Measurements from ENCODE around the gene IFITM1. TPM values are rescaled to one million over a fixed set of nuclear protein-coding genes. Genes with fewer than 3 reads are reported as not detected.

IFITM1 gene
- polyA plus RNA-seq, 1 donor, result 137 TPM

DNA sequence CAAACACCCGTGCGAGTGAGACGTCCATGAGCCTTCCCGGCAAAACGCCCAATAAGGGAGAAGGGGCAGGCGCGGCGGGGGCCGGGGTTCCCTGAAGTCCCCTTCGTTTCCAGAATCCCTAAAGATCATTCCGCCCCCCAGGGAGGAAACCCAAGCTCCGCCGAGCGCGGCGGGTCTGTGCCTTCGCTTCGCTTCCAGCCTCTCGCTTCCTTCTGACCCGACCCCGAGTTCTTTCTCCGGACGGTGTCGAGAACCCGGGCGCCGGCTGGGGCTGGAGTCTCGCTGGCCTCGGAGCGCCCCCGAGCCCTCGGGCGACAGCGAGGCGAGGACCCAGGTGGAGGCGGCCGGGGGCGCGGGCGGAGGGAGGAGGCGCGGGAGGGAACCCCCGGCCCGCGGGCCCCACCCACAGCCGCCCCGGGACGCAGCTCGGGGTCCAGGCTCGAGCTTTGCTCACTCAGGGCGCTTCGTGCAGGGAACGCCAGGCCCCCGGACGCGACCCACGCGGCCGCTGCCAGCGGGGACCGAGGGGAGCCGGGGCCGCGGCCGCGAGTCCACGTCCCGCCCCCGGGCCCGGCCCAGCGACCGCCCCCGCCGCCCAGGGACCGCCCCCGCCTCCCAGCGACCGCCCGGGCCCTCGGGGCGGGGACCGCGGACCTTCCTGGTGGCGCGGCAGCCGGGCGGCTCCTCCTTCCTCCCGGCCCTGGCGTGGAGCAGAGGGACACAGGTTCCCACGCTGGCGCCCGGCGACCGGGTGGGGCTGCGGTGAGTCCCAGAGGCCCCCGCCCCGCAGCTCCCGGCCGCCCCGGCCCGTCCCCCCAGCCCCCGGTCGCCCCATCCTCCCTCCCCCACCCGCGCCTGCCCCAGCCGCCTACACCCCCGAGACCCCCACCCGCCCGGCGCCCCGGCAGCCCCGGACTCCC lies 25.1 kb upstream of the IFITM1 start, which contains the start of gene PGGHG:
PGGHG (plus strand) TSS at position 649 of the 920 bp plus-strand sequence. CDS start 691 bp downstream, outside the sequence.
- H3K36me3 ChIP-seq (ENCODE audit: control insufficient read depth, insufficient read depth, low read length), result peaks cover 39% of the 10 kb centered on the region
- peaks cover 5% of the 10 kb centered on the region for H3K9me3 ChIP-seq (ENCODE audit: control insufficient read depth, low read depth, low read length)
- peak in 1 of 2 donors; percentile 78 for DNase-seq
- peaks cover 6% of the 10 kb centered on the region for H3K27me3 ChIP-seq (ENCODE audit: control insufficient read depth, insufficient read depth, low read length)
- H3K27ac ChIP-seq (ENCODE audit: low read length), result peak within 1 kb of the TSS; percentile 85
- no CpG with 5 or more reads among the region's 112 CpGs for WGBS (ENCODE audit: insufficient coverage, low lambda C conversion rate)
- peaks cover 19% of the 10 kb centered on the region for H3K4me1 ChIP-seq (ENCODE audit: control insufficient read depth, insufficient read depth, low read length)
- H3K4me3 ChIP-seq (ENCODE audit: low read length), result peak within 1 kb of the TSS; percentile 57

DNA sequence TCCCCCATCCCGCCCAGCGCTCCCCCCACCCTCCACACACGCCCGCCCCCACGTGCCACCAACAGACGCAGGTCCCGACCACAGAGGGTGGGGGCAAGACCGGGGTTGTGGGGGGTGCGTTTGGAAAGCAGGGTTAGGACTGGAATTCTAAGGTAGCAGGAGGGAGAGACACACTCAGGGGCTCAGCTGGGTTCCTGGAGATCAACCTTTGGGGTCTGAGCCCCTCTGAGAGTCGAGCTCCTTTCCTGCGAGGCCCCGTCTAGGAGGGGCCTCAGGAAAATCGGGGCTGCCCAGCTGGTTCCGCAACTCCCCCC lies 24.5 kb upstream of the IFITM1 start:
- peak overlapping the region; percentile 44 for H3K4me3 ChIP-seq (ENCODE audit: low read length)
- H3K36me3 ChIP-seq (ENCODE audit: control insufficient read depth, insufficient read depth, low read length), result peaks cover 39% of the 10 kb centered on the region
- DNase-seq, result no peak
- H3K9me3 ChIP-seq (ENCODE audit: control insufficient read depth, low read depth, low read length), result peaks cover 2% of the 10 kb centered on the region
- H3K27me3 ChIP-seq (ENCODE audit: control insufficient read depth, insufficient read depth, low read length), result peaks cover 6% of the 10 kb centered on the region
- H3K4me1 ChIP-seq (ENCODE audit: control insufficient read depth, insufficient read depth, low read length), result peaks cover 19% of the 10 kb centered on the region
- H3K27ac ChIP-seq (ENCODE audit: low read length), result peak overlapping the region; percentile 41
- WGBS (ENCODE audit: insufficient coverage, low lambda C conversion rate), result no CpG with 5 or more reads among the region's 14 CpGs

DNA sequence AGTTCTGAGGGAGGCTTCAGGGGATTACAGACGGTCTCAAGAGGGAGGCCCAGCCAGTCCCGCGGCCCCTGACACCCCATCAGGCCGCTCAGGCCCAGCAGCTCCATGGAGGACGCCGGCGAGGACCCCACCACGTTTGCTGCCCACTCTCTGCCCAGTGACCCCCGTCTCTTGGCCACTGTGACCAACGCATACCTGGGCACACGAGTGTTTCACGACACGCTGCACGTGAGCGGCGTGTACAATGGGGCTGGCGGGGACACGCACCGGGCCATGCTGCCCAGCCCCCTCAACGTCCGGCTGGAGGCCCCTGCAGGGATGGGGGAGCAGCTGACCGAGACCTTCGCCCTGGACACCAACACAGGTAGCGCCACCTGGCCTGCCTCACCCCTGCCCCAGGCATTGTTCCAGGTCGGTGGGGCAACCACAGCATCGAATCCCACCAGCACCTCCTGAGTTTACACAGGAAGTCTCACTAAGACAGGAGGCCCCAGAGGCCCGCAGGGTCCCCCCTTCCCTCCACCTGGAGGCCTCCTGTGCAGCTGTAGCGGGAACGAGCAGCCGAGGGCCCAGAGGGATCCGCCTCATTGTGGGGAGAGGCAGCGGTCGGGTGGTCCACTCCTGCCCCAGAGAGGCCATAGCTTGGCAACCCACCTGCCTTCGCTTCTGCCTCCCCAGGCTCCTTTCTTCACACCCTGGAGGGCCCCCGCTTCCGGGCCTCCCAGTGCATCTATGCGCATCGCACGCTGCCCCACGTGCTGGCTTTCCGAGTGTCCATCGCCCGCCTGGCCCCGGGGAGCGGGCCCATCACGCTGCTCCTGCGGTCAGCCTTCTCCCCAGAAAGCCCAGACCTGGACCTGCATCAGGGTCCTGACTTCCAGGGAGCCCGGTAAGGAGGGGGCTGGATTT lies 23.9 kb upstream of the IFITM1 start:
- Histone ChIP-seq H3K27me3 (ENCODE audit: control insufficient read depth, insufficient read depth, low read length) (peaks cover 6% of the 10 kb centered on the region), H3K27ac (ENCODE audit: low read length) (peak overlapping the region; percentile 41), H3K9me3 (ENCODE audit: control insufficient read depth, low read depth, low read length) (no peaks in the 10 kb centered on the region), H3K4me1 (ENCODE audit: control insufficient read depth, insufficient read depth, low read length) (peaks cover 19% of the 10 kb centered on the region), H3K4me3 (ENCODE audit: low read length) (peak overlapping the region; percentile 44), H3K36me3 (ENCODE audit: control insufficient read depth, insufficient read depth, low read length) (peaks cover 43% of the 10 kb centered on the region)
- WGBS (ENCODE audit: insufficient coverage, low lambda C conversion rate), result no CpG with 5 or more reads among the region's 48 CpGs
- DNase-seq, result peak in 1 of 2 donors; percentile 34

DNA sequence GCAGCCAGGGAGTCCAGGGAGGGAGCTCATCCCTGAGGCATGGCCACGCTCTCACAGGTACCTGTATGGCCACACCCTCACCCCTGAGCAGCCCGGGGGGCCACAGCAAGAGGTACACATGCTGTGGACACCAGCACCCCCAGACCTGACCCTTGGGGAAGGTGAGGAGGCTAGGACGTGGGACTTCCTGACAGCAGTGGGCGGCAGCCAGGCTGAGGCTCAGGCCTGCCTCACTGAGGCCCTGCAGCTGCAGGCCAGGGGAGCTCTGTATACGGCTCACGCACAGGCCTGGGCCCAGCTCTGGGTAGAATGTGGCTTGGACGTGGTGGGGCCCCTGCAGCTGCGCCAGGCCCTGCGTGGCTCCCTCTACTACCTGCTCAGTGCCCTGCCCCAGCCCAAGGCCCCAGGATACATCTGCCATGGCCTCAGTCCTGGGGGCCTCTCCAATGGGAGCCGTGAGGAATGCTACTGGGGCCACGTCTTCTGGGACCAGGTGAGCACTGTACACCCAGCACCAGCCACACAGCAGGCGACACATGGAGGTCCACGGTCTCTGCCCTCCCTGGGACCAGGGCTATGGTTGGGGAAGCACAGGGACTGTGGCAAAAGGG lies 23.1 kb upstream of the IFITM1 start:
- peaks cover 6% of the 10 kb centered on the region for H3K27me3 ChIP-seq (ENCODE audit: control insufficient read depth, insufficient read depth, low read length)
- no peaks in the 10 kb centered on the region for H3K9me3 ChIP-seq (ENCODE audit: control insufficient read depth, low read depth, low read length)
- no CpG with 5 or more reads among the region's 13 CpGs for WGBS (ENCODE audit: insufficient coverage, low lambda C conversion rate)
- no peak for DNase-seq
- H3K4me1 ChIP-seq (ENCODE audit: control insufficient read depth, insufficient read depth, low read length), result peaks cover 16% of the 10 kb centered on the region
- H3K27ac ChIP-seq (ENCODE audit: low read length), result no peak overlapping the region
- peaks cover 44% of the 10 kb centered on the region for H3K36me3 ChIP-seq (ENCODE audit: control insufficient read depth, insufficient read depth, low read length)
- H3K4me3 ChIP-seq (ENCODE audit: low read length), result no peak overlapping the region

DNA sequence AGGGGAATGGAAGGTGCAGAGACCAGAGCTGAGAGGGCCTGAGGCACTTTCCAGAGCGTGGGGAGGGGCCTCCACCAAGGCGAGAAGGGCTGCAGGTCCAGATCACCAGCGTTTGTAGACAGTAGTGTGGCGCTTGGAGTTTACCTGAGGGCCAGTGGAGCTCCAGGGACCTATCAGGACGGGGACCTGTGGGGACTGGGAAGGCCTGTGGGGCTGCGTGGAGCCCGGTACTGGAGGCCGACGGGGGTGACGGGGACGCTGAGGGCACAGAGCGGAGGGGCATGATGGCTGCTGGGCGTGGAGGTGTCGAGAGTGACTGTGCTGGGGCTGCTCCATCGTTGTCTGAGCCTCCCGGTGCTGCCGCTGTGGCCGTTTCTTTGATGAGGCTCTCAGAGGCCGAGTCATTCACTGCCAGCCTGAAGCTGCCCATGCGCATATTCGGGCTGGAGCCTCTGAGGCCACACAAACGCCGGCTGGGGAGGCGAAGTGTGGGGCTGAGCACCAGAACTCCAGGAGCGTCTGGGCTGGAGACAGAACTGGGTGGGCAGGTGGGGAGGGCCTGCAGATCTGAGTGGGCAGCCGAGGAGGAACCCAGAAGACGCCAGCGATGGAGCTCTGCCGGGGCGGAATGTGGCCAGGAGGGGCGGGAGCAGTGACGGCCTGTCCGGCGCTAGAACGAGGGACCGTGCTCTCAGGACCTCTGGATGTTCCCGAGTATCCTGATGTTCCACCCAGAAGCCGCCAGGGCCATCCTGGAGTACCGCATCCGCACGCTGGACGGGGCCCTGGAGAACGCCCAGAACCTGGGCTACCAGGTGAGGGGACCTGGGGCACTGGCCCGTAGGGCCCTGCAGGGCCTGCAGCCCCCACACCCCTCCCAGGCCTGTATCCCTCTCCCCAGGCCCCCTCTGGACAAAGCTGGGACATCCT lies 22.3 kb upstream of the IFITM1 start:
- Histone ChIP-seq H3K27ac (ENCODE audit: low read length) (no peak overlapping the region), H3K36me3 (ENCODE audit: control insufficient read depth, insufficient read depth, low read length) (peaks cover 42% of the 10 kb centered on the region), H3K4me3 (ENCODE audit: low read length) (no peak overlapping the region), H3K4me1 (ENCODE audit: control insufficient read depth, insufficient read depth, low read length) (peaks cover 15% of the 10 kb centered on the region), H3K9me3 (ENCODE audit: control insufficient read depth, low read depth, low read length) (no peaks in the 10 kb centered on the region), H3K27me3 (ENCODE audit: control insufficient read depth, insufficient read depth, low read length) (peaks cover 6% of the 10 kb centered on the region)
- DNase-seq, result no peak
- WGBS (ENCODE audit: insufficient coverage, low lambda C conversion rate), result no CpG with 5 or more reads among the region's 44 CpGs

DNA sequence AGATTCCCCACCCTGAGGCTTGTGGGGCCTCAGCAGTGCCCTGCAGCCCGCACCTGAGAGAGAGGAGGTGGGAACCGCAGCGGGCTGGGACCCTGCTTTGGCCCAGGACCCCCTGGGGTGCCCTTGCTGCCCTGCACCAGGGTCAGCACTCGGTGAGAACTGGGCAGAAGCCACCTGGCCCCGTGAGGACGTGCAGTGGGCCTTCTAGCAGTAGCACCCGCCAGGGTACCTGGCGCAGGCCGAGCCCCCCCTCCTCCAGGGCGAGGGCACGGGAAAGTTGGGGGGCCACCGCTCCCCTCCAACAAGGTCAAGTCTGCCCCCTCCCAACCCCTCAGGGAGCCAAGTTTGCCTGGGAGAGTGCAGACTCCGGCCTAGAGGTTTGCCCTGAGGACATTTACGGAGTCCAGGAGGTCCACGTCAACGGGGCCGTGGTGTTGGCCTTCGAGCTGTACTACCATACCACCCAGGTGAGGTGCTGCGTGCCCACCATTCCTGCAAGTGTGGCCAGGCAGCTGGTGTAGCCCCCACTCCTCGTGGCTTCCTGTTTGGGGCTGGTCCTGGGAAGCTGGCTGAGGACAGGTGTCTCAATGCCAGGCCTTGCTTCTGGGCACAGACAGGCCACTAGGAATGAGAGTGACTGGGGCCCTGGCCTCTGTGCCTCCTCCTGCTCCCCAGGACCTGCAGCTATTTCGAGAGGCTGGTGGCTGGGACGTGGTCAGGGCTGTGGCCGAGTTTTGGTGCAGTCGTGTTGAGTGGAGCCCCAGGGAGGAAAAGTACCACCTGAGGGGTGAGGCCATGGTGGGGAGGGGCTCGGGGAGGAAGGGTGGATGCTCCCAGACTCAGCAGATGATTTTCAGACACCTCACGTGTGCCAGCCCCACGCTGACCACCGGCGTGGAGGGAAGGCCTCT lies 21.4 kb upstream of the IFITM1 start:
- DNase-seq, result no peak
- no peaks in the 10 kb centered on the region for H3K9me3 ChIP-seq (ENCODE audit: control insufficient read depth, low read depth, low read length)
- H3K4me1 ChIP-seq (ENCODE audit: control insufficient read depth, insufficient read depth, low read length), result peaks cover 11% of the 10 kb centered on the region
- H3K27me3 ChIP-seq (ENCODE audit: control insufficient read depth, insufficient read depth, low read length), result peaks cover 6% of the 10 kb centered on the region
- H3K4me3 ChIP-seq (ENCODE audit: low read length), result no peak overlapping the region
- H3K27ac ChIP-seq (ENCODE audit: low read length), result no peak overlapping the region
- WGBS (ENCODE audit: insufficient coverage, low lambda C conversion rate), result no CpG with 5 or more reads among the region's 29 CpGs
- H3K36me3 ChIP-seq (ENCODE audit: control insufficient read depth, insufficient read depth, low read length), result peaks cover 42% of the 10 kb centered on the region

DNA sequence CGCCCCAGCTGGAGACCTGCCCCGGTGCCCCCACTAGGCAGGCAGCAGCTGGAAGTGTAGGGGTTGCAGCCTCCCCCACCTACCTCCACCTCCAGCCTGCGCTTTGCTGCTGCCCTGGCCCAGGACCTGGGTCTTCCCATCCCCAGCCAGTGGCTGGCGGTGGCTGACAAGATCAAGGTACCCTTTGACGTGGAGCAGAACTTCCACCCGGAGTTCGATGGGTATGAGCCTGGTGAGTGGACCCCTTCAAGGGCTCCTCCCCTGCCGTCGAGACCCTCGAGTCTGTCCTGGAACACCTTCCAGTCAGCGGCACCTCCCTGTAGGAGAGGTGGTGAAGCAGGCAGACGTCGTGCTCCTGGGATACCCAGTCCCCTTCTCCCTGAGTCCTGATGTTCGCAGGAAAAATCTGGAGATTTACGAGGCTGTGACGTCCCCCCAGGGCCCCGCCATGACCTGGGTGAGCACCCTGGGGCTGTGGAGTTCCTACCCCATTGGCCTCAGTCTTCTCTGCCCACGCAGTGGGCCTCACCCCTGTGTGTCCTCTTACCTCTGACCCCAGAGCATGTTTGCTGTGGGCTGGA lies 20.5 kb upstream of the IFITM1 start:
- Histone ChIP-seq H3K4me1 (ENCODE audit: control insufficient read depth, insufficient read depth, low read length) (peaks cover 16% of the 10 kb centered on the region), H3K27me3 (ENCODE audit: control insufficient read depth, insufficient read depth, low read length) (no peaks in the 10 kb centered on the region), H3K27ac (ENCODE audit: low read length) (no peak overlapping the region), H3K36me3 (ENCODE audit: control insufficient read depth, insufficient read depth, low read length) (peaks cover 42% of the 10 kb centered on the region), H3K9me3 (ENCODE audit: control insufficient read depth, low read depth, low read length) (no peaks in the 10 kb centered on the region), H3K4me3 (ENCODE audit: low read length) (no peak overlapping the region)
- no CpG with 5 or more reads among the region's 18 CpGs for WGBS (ENCODE audit: insufficient coverage, low lambda C conversion rate)
- DNase-seq, result no peak

DNA sequence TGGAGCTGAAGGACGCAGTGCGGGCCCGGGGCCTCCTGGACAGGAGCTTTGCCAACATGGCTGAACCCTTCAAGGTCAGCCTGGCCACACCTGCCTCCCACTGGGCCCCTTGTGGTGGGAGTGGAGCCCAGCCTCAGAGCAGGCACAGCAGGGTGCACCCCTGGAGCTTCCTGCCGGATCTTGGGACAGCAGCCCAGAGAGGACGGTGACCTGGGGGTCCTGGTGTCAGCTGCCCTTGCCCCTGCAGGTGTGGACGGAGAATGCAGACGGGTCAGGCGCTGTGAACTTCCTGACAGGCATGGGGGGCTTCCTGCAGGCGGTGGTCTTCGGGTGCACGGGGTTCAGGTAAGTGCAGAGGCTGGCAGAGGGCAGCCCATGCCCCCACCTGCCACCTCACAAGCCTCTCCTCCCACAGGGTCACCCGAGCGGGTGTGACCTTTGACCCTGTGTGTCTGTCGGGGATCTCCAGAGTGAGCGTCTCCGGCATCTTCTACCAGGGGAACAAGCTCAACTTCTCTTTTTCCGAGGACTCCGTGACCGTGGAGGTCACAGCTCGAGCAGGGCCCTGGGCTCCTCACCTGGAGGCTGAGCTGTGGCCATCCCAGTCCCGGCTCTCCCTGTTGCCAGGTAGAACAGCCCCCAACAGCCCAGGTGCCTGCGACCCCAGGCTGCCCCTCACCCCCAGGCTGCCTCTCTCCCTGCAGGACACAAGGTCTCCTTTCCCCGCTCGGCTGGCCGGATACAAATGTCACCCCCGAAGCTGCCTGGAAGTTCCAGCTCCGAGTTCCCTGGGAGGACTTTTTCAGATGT lies 19.8 kb upstream of the IFITM1 start:
- DNase-seq, result no peak
- WGBS (ENCODE audit: insufficient coverage, low lambda C conversion rate), result no CpG with 5 or more reads among the region's 27 CpGs
- H3K27ac ChIP-seq (ENCODE audit: low read length), result no peak overlapping the region
- H3K9me3 ChIP-seq (ENCODE audit: control insufficient read depth, low read depth, low read length), result no peaks in the 10 kb centered on the region
- no peaks in the 10 kb centered on the region for H3K27me3 ChIP-seq (ENCODE audit: control insufficient read depth, insufficient read depth, low read length)
- peaks cover 42% of the 10 kb centered on the region for H3K36me3 ChIP-seq (ENCODE audit: control insufficient read depth, insufficient read depth, low read length)
- no peak overlapping the region for H3K4me3 ChIP-seq (ENCODE audit: low read length)
- peaks cover 16% of the 10 kb centered on the region for H3K4me1 ChIP-seq (ENCODE audit: control insufficient read depth, insufficient read depth, low read length)
